Effector memory CD8-positive, alpha-beta T cell (primary cell): ENCODE measurements around the gene LGALS12.
"Not testable (repeated sequence)": the region's sequence is repeated elsewhere in the genome, so short reads cannot be mapped to it uniquely, and the experiment has no call there.

Source experiments
- ATAC-seq: fragments of 150-1000 bp; cut with Tn5 transposase; replicated peaks from 2 replicates; pipeline ENCODE4 v1.10.0; 2021; ENCODE audit warnings: mild to moderate bottlenecking, moderate library complexity
- DNase-seq, 3 experiments: peaks; one replicate each; pipeline ENCODE4 v3.0.0; 2021
- H3K27ac Mint-ChIP-seq, 2 donors: one replicate each; pipeline ENCODE4 v1.8.0; 2022; ENCODE audit warnings: mild to moderate bottlenecking in 2 of 2, mixed read lengths in 2 of 2, moderate library complexity in 2 of 2
- H3K27me3 Mint-ChIP-seq, 2 donors: one replicate each; pipeline ENCODE4 v1.8.0; 2022; ENCODE audit warnings: mixed read lengths in 2 of 2
- H3K36me3 Mint-ChIP-seq: one replicate; pipeline ENCODE4 v1.8.0; 2022; ENCODE audit warnings: mild to moderate bottlenecking, moderate library complexity, mixed read lengths; ENCODE audit not compliant: insufficient read depth
- H3K4me1 Mint-ChIP-seq, 2 donors: one replicate each; pipeline ENCODE4 v1.8.0; 2022; ENCODE audit warnings: low read depth in 2 of 2, mixed read lengths in 2 of 2
- H3K4me3 Mint-ChIP-seq, 2 donors: one replicate each; pipeline ENCODE4 v1.8.0; 2022; ENCODE audit warnings: mild to moderate bottlenecking in 2 of 2, mixed read lengths in 2 of 2, moderate library complexity in 2 of 2
- H3K9me3 Mint-ChIP-seq, 2 donors: one replicate each; pipeline ENCODE4 v1.8.0; 2022; ENCODE audit warnings: mixed read lengths in 2 of 2

Gene LGALS12

DNA sequence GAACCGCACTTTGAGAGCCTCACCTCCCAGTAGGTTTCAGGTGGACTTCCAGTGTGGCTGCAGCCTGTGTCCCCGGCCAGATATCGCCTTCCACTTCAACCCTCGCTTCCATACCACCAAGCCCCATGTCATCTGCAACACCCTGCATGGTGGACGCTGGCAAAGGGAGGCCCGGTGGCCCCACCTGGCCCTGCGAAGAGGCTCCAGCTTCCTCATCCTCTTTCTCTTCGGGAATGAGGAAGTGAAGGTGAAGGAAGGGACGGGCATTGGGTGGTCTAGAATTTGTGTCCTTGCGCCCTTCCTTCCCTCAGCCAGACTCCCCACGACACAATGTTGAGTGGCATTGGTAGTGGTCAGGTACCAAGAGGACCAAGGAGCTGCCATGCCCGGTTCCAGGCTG is 2.9 kb downstream of the LGALS12 start:
- no peak overlapping the region for H3K27ac Mint-ChIP-seq

DNA sequence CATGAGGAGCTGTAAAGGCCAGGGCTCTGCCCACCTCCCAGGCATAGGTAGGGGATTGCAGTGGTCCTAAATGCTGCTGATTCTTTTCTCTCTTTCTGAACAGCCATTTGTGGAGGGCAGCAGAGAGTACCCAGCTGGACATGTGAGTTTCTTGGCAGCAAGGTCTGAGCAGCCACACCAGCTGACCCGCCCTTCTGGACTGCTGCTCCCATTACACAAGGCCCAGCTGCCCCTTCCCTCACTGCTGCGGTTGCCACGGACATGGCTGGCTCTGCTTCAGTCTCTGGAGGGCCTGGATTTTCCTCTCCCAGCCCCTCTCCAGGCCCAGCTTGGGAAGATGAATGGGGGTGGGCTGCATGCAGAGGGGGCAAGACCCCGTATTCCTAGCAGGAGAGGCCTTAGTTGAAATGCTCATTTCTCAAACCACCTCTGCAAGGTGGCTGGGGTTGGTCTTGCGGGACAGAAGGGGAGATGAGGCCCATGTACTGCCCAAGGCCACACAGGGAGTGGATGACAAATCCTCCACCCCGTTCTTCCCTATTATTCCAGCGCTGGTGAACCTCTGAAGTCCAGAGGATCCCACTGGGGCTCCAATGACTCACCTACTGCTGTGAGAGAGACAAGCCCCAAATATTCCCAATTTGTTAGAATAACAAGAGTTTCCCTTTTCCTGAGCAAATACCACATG is 4.6 kb downstream of the LGALS12 start:
- peaks cover 3% of the 10 kb centered on the region for H3K36me3 Mint-ChIP-seq
- no peak overlapping the region for H3K27ac Mint-ChIP-seq

More for the DNA sequence above, 2.9 kb downstream of the LGALS12 start:
- DNase-seq (no peak), ATAC-seq (no peak)
- peaks cover 0 to 9% of the 10 kb centered on the region in 2 donors for H3K4me1 Mint-ChIP-seq
- no peaks in the 10 kb centered on the region for H3K27me3 Mint-ChIP-seq
- H3K9me3 Mint-ChIP-seq: no peaks in the 10 kb centered on the region
- no peak overlapping the region for H3K4me3 Mint-ChIP-seq
- peaks cover 3% of the 10 kb centered on the region for H3K36me3 Mint-ChIP-seq

DNA sequence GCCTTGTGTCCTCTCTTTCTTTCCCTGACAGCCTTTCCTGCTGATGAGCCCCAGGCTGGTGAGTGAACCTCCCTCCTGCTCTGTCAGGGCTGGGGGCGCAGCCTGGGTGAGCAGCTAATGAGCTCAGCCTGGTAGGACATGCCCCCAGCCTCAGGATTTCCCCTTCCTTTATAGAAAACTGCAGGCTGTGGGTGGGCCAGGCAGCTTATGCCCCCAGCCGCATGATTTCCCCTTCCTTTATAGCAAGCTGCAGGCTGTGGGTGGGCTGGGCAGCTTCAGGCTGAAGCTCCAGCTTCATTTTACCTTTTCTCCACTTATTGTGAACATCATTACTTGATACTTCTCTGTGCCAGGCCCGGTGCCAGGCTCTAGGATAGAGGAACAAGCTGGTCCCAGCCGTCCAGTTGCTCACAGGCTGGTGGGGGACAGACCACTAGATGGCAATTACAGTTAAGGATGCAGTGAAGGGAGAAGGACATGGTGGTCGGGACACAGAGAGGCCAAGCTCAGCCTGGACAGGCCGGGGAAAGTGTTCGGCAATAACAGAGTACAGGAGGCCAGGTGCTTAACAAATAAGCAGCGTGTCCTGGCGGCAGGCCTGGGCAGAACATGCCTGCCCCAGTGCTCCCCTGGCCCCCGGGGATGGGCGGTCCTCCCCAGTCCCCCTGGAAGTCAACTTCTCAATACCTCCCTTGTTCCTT is 5.3 kb downstream of the LGALS12 start:
- peaks cover 0 to 6% of the 10 kb centered on the region in 2 donors for H3K4me1 Mint-ChIP-seq
- no peak overlapping the region for H3K4me3 Mint-ChIP-seq
- peak overlapping the region in 1 of 2 donors; percentile 35 for H3K27ac Mint-ChIP-seq
- H3K27me3 Mint-ChIP-seq: no peaks in the 10 kb centered on the region
- peaks cover 3% of the 10 kb centered on the region for H3K36me3 Mint-ChIP-seq
- no peak for ATAC-seq
- DNase-seq: no peak
- no peaks in the 10 kb centered on the region for H3K9me3 Mint-ChIP-seq

More for the DNA sequence above, 4.6 kb downstream of the LGALS12 start:
- ATAC-seq (no peak), DNase-seq (no peak)
- Mint-ChIP-seq H3K9me3 (no peaks in the 10 kb centered on the region), H3K27me3 (no peaks in the 10 kb centered on the region), H3K4me3 (no peak overlapping the region), H3K4me1 (peaks cover 0 to 9% of the 10 kb centered on the region in 2 donors)

DNA sequence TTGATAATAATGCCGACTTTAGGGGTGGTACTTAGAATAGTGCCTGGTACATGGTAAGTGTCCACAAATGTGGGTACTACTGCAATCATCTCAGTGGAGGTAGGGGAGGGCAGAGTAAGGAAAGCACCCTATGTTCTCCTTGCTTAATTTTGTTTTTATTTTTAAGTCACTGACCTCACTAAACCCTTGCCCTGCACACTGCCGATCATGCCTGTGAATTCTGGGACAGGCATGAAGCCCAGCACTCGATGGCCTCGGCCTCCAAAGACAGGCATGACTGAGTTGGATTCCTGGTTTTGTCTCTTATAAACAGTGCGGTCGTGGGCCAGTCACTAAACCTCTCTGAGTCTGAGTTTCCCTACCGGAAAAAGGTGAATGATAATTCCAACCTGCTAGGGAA is 6.9 kb downstream of the LGALS12 start:
- Mint-ChIP-seq H3K27me3 (no peaks in the 10 kb centered on the region), H3K27ac (no peak overlapping the region)

DNA sequence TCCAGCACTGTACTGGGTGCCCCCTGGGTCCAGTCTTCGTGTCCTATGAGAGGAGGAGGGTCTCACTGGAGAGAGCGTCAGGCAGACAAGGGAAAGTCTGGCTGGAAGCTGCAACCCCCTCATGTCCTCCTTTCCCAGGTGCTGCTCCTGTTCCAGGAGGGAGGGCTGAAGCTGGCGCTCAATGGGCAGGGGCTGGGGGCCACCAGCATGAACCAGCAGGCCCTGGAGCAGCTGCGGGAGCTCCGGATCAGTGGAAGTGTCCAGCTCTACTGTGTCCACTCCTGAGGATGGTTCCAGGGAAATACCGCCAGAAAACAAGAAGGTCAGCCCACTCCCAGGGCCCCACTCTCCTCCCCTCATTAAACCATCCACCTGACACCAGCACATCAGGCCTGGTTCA is 10.2 kb downstream of the LGALS12 start:
- ATAC-seq (no peak), DNase-seq (no peak)
- Mint-ChIP-seq H3K4me3 (no peak overlapping the region), H3K27ac (peak overlapping the region in 1 of 2 donors; percentile 71), H3K9me3 (no peaks in the 10 kb centered on the region), H3K4me1 (peaks cover 12 to 20% of the 10 kb centered on the region in 2 donors), H3K36me3 (no peaks in the 10 kb centered on the region), H3K27me3 (no peaks in the 10 kb centered on the region)

More for the DNA sequence above, 6.9 kb downstream of the LGALS12 start:
- no peaks in the 10 kb centered on the region for H3K9me3 Mint-ChIP-seq
- H3K4me3 Mint-ChIP-seq: no peak overlapping the region
- ATAC-seq: no peak
- no peak for DNase-seq
- H3K36me3 Mint-ChIP-seq: peaks cover 3% of the 10 kb centered on the region
- H3K4me1 Mint-ChIP-seq: no peaks in the 10 kb centered on the region

DNA sequence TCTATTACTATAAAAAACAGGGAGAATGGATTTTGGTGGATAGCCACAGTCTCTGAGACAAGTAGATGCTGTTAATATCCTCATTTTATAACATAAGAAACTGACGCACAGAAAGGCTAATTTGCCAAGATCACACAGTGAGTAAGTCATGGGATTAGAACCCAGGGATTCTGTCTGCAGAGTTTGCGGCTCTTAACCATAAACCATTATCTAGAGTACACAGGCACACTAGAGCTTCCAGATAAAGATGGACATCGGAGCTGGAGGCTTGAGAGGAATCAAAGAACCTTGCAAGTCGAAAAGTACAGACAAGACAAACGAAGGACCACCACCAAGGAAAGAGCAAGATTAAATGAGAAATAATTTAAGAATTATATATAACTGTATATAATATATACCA is 11.3 kb downstream of the LGALS12 start:
- Mint-ChIP-seq H3K4me3 (no peak overlapping the region), H3K27ac (peak overlapping the region in 1 of 2 donors; percentile 96), H3K9me3 (no peaks in the 10 kb centered on the region), H3K27me3 (no peaks in the 10 kb centered on the region), H3K4me1 (peaks cover 12 to 20% of the 10 kb centered on the region in 2 donors), H3K36me3 (no peaks in the 10 kb centered on the region)
- DNase-seq: no peak
- ATAC-seq: no peak

DNA sequence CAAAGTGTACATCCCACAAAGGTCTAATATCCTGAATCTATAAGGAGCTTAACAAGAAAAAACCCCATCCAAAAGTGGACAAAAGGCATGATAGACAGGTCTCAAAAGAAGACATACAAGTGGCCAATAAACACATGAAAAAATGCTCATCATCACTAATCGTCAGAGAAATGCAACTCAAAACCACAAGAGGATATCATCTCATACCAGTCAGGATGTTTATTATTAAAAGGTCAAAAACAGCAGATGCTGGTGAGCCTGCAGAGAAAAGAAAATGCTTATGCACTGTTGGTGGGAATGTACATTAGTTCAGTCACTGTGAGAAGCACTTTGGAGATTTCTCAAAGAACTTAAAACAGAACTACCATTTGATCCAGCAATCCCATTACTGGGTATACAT is 12.7 kb downstream of the LGALS12 start:
- peak overlapping the region; percentile 23 to 44 for H3K4me3 Mint-ChIP-seq
- DNase-seq: no peak
- ATAC-seq: peak; percentile 90

DNA sequence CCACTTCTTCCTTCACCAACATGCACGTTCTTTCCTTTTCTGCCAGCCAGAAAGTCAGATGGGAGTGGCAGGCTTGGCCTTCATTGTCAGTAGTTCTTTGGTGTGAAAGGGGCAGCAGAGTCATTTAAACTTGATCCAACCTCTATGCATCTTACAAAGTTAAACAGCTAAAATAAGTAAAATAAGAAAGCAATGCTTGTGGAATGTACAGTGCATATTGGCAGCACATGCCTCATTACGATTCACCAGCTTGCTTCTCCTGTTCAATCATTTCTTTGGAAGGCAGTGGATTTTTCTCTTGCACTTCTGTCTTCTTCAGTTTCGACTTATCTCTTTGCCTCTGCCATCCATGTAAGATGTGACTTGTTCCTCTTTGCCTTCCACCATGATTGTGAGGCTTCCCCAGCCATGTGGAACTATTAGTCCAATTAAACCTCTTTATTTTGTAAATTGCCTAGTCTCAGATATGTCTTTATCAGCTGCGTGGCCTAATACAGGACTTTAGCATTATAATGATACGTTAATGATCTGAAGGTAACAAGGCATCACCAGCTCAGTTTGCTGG is 14.8 kb downstream of the LGALS12 start:
- no peak overlapping the region for H3K4me3 Mint-ChIP-seq
- H3K27me3 Mint-ChIP-seq: no peaks in the 10 kb centered on the region
- peak overlapping the region in 1 of 2 donors; percentile 96 for H3K27ac Mint-ChIP-seq
- DNase-seq (no peak), ATAC-seq (no peak)
- H3K4me1 Mint-ChIP-seq: peaks cover 12 to 27% of the 10 kb centered on the region in 2 donors
- peaks cover 2% of the 10 kb centered on the region for H3K36me3 Mint-ChIP-seq
- H3K9me3 Mint-ChIP-seq: no peaks in the 10 kb centered on the region

More for the DNA sequence above, 12.7 kb downstream of the LGALS12 start:
- no peaks in the 10 kb centered on the region for H3K27me3 Mint-ChIP-seq
- H3K9me3 Mint-ChIP-seq: no peaks in the 10 kb centered on the region
- peak overlapping the region; percentile 90 to 96 for H3K27ac Mint-ChIP-seq
- H3K4me1 Mint-ChIP-seq: peaks cover 12 to 25% of the 10 kb centered on the region in 2 donors
- peaks cover 2% of the 10 kb centered on the region for H3K36me3 Mint-ChIP-seq

DNA sequence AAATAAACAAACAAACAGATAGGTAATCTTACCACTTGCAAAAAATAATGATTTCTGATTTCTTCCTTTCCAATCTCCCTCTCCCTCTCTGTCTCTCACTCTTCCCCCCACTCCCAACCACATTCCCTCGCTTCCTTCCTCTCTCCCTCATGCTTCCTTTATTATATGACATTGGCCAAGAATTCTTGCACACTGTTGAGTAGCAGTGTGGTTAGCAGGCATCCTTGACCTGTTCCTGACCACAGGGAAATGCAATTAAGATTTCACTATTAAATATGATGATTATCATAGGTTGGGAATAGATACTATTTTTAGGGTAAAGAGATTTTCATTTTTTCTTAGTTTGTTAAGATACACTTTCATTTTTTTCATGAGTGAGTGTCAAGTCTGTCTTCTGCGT is 16.0 kb downstream of the LGALS12 start:
- Mint-ChIP-seq H3K4me1 (peaks cover 12 to 27% of the 10 kb centered on the region in 2 donors), H3K9me3 (no peaks in the 10 kb centered on the region)

DNA sequence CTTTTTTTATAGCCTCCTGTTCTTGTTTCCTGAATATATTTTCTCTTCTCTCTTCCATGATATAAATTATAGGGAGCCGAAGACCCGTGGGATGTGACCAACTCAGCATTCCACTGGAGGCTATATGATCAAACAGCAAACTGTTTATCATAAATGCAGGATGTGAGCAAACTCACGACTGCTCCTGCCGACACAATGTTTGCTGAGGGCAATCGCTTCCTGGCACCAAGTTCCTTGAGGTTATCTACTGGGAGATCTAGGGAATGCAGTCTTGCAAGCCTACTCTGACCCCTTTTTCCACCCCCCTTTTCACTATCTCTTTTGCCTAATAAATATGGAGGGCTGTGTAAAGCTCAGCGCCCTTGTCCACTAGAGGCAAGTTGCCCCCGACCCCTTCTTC is 17.3 kb downstream of the LGALS12 start:
- DNase-seq (no peak), ATAC-seq (no peak)
- Mint-ChIP-seq H3K9me3 (no peaks in the 10 kb centered on the region), H3K4me3 (no peak overlapping the region), H3K27ac (no peak overlapping the region), H3K4me1 (peaks cover 9 to 24% of the 10 kb centered on the region in 2 donors), H3K36me3 (peaks cover 2% of the 10 kb centered on the region), H3K27me3 (no peaks in the 10 kb centered on the region)

More for the DNA sequence above, 16.0 kb downstream of the LGALS12 start:
- Mint-ChIP-seq H3K4me3 (no peak overlapping the region), H3K27ac (no peak overlapping the region), H3K36me3 (peaks cover 2% of the 10 kb centered on the region), H3K27me3 (no peaks in the 10 kb centered on the region)
- DNase-seq (no peak), ATAC-seq (no peak)

DNA sequence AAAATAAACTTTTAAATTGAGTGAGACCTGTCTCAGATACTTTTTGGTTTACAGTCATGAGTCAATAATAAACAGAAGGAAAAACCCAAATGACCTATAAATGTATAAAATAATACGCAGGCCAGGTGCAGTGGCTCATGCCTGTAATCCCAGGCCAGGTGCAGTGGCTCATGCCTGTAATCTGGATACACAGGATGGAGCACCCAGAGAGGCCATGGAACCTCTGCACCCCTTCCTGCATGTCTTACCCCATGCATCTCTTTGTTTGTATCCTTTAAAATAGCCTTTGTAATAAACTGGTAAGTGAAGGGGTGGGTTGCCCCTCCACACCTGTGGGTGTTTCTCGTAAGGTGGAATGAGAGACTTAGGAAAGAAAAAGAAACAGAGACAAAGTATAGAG is 21.8 kb downstream of the LGALS12 start:
- peaks cover 25 to 39% of the 10 kb centered on the region in 2 donors for H3K4me1 Mint-ChIP-seq
- ATAC-seq (no peak), DNase-seq (no peak)
- H3K27me3 Mint-ChIP-seq: no peaks in the 10 kb centered on the region
- H3K9me3 Mint-ChIP-seq: no peaks in the 10 kb centered on the region
- no peak overlapping the region for H3K4me3 Mint-ChIP-seq
- peak overlapping the region in 1 of 2 donors; percentile 77 for H3K27ac Mint-ChIP-seq
- peaks cover 2% of the 10 kb centered on the region for H3K36me3 Mint-ChIP-seq

DNA sequence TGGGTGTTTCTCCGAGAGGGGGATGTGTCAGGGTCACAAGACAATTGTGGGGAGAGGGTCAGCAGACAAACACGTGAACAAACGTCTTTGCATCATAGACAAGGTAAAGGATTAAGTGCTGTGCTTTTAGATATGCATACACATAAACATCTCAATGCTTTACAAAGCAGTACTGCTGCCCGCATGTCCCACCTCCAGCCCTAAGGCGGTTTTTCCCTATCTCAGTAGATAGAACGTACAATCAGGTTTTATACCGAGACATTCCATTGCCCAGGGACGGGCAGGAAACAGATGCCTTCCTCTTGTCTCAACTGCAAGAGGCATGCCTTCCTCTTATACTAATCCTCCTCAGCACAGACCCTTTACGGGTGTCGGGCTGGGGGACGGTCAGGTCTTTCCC is 22.3 kb downstream of the LGALS12 start:
- not testable (repeated sequence) for H3K27me3 Mint-ChIP-seq, DNase-seq, H3K9me3 Mint-ChIP-seq, ATAC-seq, H3K4me3 Mint-ChIP-seq, H3K36me3 Mint-ChIP-seq
- Mint-ChIP-seq H3K4me1 (peaks cover 29 to 37% of the 10 kb centered on the region in 2 donors), H3K27ac (peak overlapping the region in 1 of 2 donors; percentile 77)

DNA sequence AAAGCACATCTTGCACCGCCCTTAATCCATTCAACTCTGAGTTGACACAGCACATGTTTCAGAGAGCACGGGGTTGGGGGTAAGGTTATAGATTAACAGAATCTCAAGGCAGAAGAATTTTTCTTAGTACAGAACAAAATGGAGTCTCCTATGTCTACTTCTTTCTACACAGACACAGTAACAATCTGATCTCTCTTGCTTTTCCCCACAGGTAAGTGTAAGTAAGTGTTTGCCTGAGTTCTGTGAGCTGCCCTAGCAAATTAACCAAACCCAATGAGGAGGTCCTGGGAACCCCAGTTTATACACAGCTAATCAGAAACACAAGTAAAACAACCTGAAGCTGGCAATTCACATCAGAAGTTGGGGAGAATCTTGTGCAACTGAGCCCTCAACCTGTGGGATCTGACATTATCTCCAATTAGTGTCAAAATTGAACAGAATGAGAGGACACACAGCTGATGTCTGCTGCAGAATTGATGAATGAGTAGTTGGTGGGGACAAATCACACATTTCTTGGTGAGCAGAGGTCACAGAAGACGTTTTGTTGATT is 22.9 kb downstream of the LGALS12 start:
- not testable (repeated sequence) for ATAC-seq, H3K36me3 Mint-ChIP-seq, H3K27me3 Mint-ChIP-seq, DNase-seq, H3K4me3 Mint-ChIP-seq, H3K9me3 Mint-ChIP-seq
- Mint-ChIP-seq H3K4me1 (peaks cover 36 to 38% of the 10 kb centered on the region in 2 donors), H3K27ac (peak overlapping the region; percentile 76 to 81)
